Thymus (tissue), 11 donors: ENCODE measurements around the gene RPL23. TPM values are rescaled to one million over a fixed set of nuclear protein-coding genes. Genes with fewer than 3 reads are reported as not detected.

Experiments
- DNase-seq, 9 donors: peaks; one replicate each; pipeline ENCODE4 v3.0.0-alpha.2; 2013; ENCODE audit warnings: low spot score in 9 of 9, low read depth in 6 of 9, missing footprints in 1 of 9
- H3K27ac ChIP-seq, 2 donors: one replicate each; pipeline ENCODE4 v1.5.1; 2013; ENCODE audit warnings: control low read depth in 1 of 2, low read depth in 1 of 2, low read length in 1 of 2, mild to moderate bottlenecking in 1 of 2, moderate library complexity in 1 of 2
- H3K27me3 ChIP-seq, 2 donors: one replicate each; pipeline ENCODE4 v1.5.1; 2013; ENCODE audit warnings: low read length in 1 of 2; ENCODE audit not compliant: control insufficient read depth in 2 of 2, insufficient read depth in 1 of 2
- H3K36me3 ChIP-seq, 2 donors: one replicate each; pipeline ENCODE4 v1.5.1; 2013; ENCODE audit warnings: low read length in 1 of 2, mild to moderate bottlenecking in 1 of 2, moderate library complexity in 1 of 2; ENCODE audit not compliant: control insufficient read depth in 2 of 2, insufficient read depth in 2 of 2
- H3K4me1 ChIP-seq, 2 donors: one replicate each; pipeline ENCODE4 v1.5.1; 2013; ENCODE audit warnings: low read length in 2 of 2; ENCODE audit not compliant: control insufficient read depth in 2 of 2, insufficient read depth in 2 of 2
- H3K4me3 ChIP-seq, 2 donors: one replicate each; pipeline ENCODE4 v1.5.1; 2013; ENCODE audit warnings: low read length in 2 of 2, control low read depth in 1 of 2, mild to moderate bottlenecking in 1 of 2
- H3K9me3 ChIP-seq, 2 donors: one replicate each; pipeline ENCODE4 v1.5.1; 2013; ENCODE audit warnings: low read length in 1 of 2, mild to moderate bottlenecking in 1 of 2; ENCODE audit not compliant: control insufficient read depth in 2 of 2, insufficient read depth in 1 of 2
- WGBS: extraction: QIAGEN DNeasy Blood & Tissue Kit; methylation state at CpG from one replicate; pipeline ENCODE4 v1.1.7; 2013; 5-methylcytosine and 5-hydroxymethylcytosine counted together
- polyA plus RNA-seq: library from polyadenylated mRNA; stranded (reverse); fragments of 200-250 nt; gene quantifications from one replicate; pipeline ENCODE4 v1.2.3, GENCODE V29; 2013
- total RNA-seq: library from RNA; stranded (reverse); fragments of 120-200 nt; gene quantifications from one replicate; pipeline ENCODE4 v1.2.4, GENCODE V29; 2013
- donor health status: healthy.

RPL23 gene
- total and polyA plus RNA-seq, 2 donors: 3,220 to 4,550 TPM

- Histone ChIP-seq H3K4me3 (peak overlapping the region in 1 of 2 donors; percentile 47), H3K27me3 (no peaks in the 10 kb centered on the region), H3K4me1 (peaks cover 49 to 81% of the 10 kb centered on the region in 2 donors), H3K36me3 (peaks cover 46 to 80% of the 10 kb centered on the region in 2 donors), H3K27ac (peak overlapping the region; percentile 96 to 97), H3K9me3 (peaks cover 0 to 4% of the 10 kb centered on the region in 2 donors)
- no peak for DNase-seq
- WGBS: 87% methylated on average over 12 of the region's 12 CpGs
Measured at GRCh38 chr17:38897671-38898290, 44.3 kb upstream of the RPL23 start.

- no peak for DNase-seq
- H3K27ac ChIP-seq: peak overlapping the region; percentile 96 to 97
- H3K36me3 ChIP-seq: peaks cover 51 to 82% of the 10 kb centered on the region in 2 donors
- peaks cover 55 to 87% of the 10 kb centered on the region in 2 donors for H3K4me1 ChIP-seq
- WGBS: 91% methylated on average over 6 of the region's 6 CpGs
- no peaks in the 10 kb centered on the region for H3K27me3 ChIP-seq
- H3K9me3 ChIP-seq: peaks cover 0 to 4% of the 10 kb centered on the region in 2 donors
- H3K4me3 ChIP-seq: no peak overlapping the region
Measured at GRCh38 chr17:38897176-38897575, 43.7 kb upstream of the RPL23 start.

DNA sequence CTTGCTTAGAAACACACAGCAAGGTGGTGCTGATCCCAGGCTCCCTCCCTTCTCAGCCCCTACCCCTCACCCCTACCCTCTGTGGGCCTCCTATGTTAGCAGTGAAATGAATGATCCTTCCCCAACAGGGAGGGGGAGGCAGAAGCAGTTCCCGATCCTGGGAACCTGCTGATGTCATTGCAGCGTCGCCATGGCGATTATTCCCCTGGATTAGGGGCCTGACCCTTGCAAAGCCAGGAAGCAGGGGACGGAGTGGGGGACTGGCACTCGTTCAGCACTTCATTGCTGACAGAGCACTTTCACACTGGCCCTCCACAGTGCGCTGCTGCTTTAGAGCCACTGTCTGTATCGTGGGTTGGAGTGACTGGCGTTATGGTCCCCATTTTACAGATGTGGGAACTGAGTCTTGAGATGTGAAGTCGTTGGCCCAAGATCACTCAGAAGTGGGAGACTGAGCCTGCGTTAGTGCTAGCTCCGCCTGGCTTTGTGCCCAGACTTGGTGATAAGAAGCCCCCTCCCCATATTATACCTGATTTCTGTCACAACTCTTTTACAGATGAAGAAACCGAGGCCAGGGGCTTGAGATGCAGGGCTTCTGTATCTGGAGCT lies 42.9 kb upstream of the RPL23 start:
- no peak for DNase-seq
- no peak overlapping the region for H3K4me3 ChIP-seq

DNA sequence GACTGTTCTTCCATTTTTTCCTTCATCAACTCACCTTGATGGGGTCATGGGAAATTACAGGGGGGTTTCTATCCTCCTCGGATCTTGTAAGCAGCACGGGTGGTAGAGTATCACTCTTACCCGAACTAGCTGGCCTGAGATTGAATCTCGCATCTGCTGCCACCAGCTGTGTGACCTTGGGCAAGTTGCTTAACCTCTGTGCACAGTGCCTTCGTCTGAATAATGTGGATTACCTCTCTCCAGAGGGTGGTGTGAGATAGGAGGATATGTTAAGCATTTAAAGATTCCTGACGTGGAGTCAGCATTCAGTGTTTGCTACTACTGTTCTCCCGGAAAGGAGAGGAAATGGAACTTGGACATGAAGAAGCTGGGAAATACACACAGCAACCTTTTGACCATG lies 40.8 kb upstream of the RPL23 start:
- no peaks in the 10 kb centered on the region for H3K27me3 ChIP-seq
- no peak overlapping the region for H3K4me3 ChIP-seq
- DNase-seq: no peak
- H3K36me3 ChIP-seq: peaks cover 63 to 88% of the 10 kb centered on the region in 2 donors
- peaks cover 0 to 3% of the 10 kb centered on the region in 2 donors for H3K9me3 ChIP-seq
- H3K27ac ChIP-seq: peak overlapping the region; percentile 62 to 93
- WGBS: 90% methylated on average over 7 of the region's 7 CpGs
- H3K4me1 ChIP-seq: peaks cover 69 to 90% of the 10 kb centered on the region in 2 donors

More for the DNA sequence above, 42.9 kb upstream of the RPL23 start:
- WGBS: 87% methylated on average over 13 of the region's 13 CpGs
- Histone ChIP-seq H3K27ac (peak overlapping the region; percentile 61 to 97), H3K4me1 (peaks cover 63 to 91% of the 10 kb centered on the region in 2 donors), H3K9me3 (peaks cover 0 to 4% of the 10 kb centered on the region in 2 donors), H3K27me3 (no peaks in the 10 kb centered on the region), H3K36me3 (peaks cover 52 to 83% of the 10 kb centered on the region in 2 donors)

- Histone ChIP-seq H3K27ac (peak overlapping the region; percentile 71 to 93), H3K27me3 (no peaks in the 10 kb centered on the region), H3K36me3 (peaks cover 70 to 89% of the 10 kb centered on the region in 2 donors), H3K4me1 (peaks cover 63 to 90% of the 10 kb centered on the region in 2 donors), H3K4me3 (no peak overlapping the region), H3K9me3 (no peaks in the 10 kb centered on the region)
- DNase-seq: no peak
- WGBS: 37% methylated on average over 6 of the region's 6 CpGs
Measured at GRCh38 chr17:38893607-38894006, 40.1 kb upstream of the RPL23 start.

GRCh38 chr17:38893113-38893512 lies 39.6 kb upstream of the RPL23 start:
- peaks cover 60 to 86% of the 10 kb centered on the region in 2 donors for H3K4me1 ChIP-seq
- H3K9me3 ChIP-seq: no peaks in the 10 kb centered on the region

DNA sequence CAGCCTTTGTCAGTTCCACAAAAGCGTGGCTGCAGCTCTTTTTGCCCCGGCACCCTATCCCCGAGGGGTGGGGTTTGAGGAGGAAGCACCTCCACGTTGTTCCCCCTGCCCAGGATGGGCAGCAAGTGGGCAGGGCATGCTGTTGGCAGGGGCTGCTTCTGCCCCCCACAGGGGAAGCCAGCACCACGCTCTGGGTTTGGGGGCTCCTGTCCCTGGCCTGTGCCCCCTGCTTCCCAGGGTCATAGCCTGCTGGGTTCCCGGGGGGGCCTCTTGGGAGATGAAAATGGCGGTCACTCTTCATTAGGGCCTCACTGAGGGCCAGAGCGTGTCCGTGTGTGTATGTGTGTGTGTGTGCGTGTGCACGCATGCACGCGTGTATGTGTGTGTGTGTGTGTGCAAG lies 39.1 kb upstream of the RPL23 start:
- no peak for DNase-seq
- WGBS: 89% methylated on average over 13 of the region's 13 CpGs
- Histone ChIP-seq H3K27ac (peak overlapping the region; percentile 80 to 93), H3K4me3 (no peak overlapping the region), H3K9me3 (no peaks in the 10 kb centered on the region), H3K4me1 (peaks cover 55 to 86% of the 10 kb centered on the region in 2 donors), H3K36me3 (peaks cover 75 to 90% of the 10 kb centered on the region in 2 donors), H3K27me3 (no peaks in the 10 kb centered on the region)

More at GRCh38 chr17:38893113-38893512, 39.6 kb upstream of the RPL23 start:
- Histone ChIP-seq H3K4me3 (no peak overlapping the region), H3K27ac (peak overlapping the region; percentile 71 to 93), H3K36me3 (peaks cover 71 to 88% of the 10 kb centered on the region in 2 donors), H3K27me3 (no peaks in the 10 kb centered on the region)
- WGBS: 90% methylated on average over 5 of the region's 5 CpGs
- DNase-seq: no peak

DNA sequence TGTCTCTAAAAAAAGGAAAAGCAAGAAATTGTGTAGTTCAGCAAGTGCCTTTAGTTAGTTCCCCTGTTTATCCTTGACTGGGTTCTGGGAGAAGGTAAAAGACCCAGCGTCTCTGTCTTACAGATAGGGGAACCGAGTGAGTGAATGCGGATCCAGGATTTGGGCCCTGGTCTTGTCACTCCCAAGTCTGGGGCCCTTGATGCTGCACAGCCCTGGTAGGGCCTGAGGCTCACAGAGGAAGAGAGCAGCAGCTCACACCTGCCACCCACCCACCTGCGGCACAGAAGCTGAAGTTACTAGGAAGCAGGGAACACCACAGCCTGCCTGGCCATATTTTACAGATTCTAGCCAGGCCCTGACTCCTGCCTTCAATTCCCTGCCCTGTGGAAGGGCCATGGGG lies 38.6 kb upstream of the RPL23 start:
- Histone ChIP-seq H3K4me1 (peaks cover 50 to 86% of the 10 kb centered on the region in 2 donors), H3K27me3 (no peaks in the 10 kb centered on the region), H3K27ac (peak overlapping the region; percentile 80 to 93), H3K36me3 (peaks cover 76 to 90% of the 10 kb centered on the region in 2 donors), H3K4me3 (no peak overlapping the region), H3K9me3 (no peaks in the 10 kb centered on the region)
- DNase-seq: peak in 3 of 9 donors; percentile 52 to 68 (median 56)
- 86% methylated on average over 4 of the region's 4 CpGs for WGBS

DNA sequence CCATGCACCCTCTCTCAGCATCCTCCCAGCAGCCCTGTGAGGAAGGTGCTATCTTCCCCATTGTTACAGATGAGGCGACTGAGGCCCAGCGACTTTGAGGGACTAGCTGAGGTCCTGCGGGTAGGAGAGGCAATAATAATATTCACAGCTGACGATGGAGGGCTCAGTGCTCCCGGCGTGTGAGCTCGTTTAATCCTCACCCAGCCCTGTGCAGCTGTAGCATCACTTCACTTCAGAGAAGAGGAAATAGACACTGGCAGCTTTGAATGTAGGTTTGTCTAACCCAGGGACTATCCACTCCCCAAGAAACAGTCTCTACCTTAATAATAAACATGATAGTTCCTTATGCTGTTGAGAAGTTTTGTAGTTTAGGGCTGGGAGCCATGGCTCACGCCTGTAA lies 37.9 kb upstream of the RPL23 start:
- H3K27ac ChIP-seq: peak overlapping the region; percentile 88 to 93
- H3K27me3 ChIP-seq: no peaks in the 10 kb centered on the region
- H3K36me3 ChIP-seq: peaks cover 79 to 88% of the 10 kb centered on the region in 2 donors
- no peaks in the 10 kb centered on the region for H3K9me3 ChIP-seq
- 66% methylated on average over 8 of the region's 8 CpGs for WGBS
- peaks cover 47 to 86% of the 10 kb centered on the region in 2 donors for H3K4me1 ChIP-seq
- peak in 3 of 9 donors; percentile 44 to 74 (median 52) for DNase-seq
- no peak overlapping the region for H3K4me3 ChIP-seq
